ENCODE measurements around the gene FTO. TPM values are rescaled to one million over a fixed set of nuclear protein-coding genes. Genes with fewer than 3 reads are reported as not detected.

The FTO gene
- total and polyA plus RNA-seq, 3 donors from 2014 or later: 32.4 to 64.7 (median 50.3) TPM

- Histone ChIP-seq H3K4me1 (peaks cover 11% of the 10 kb centered on the region), H3K9me3 (no peaks in the 10 kb centered on the region), H3K36me3 (ENCODE audit: low read depth, missing control alignments) (no peaks in the 10 kb centered on the region), H3K27ac (no peak overlapping the region), H3K27me3 (no peaks in the 10 kb centered on the region), H3K4me3 (no peak overlapping the region)
- TF ChIP-seq CTCF (IDR thresholded peaks at IDR 0.05): no peak
- TF ChIP-seq POLR2A (IDR thresholded peaks at IDR 0.05): no peak
- WGBS, 2 donors: 87 to 96% methylated on average over 7 of the region's 7 CpGs
- DNase-seq: no peak
- intact Hi-C loops (cut with DNase I; ENCODE audit: low total_unique reads): no loop called here
These were observed 207.0 kb downstream of the FTO start for GRCh38 chr16:53910990-53911389.

- Histone ChIP-seq H3K36me3 (ENCODE audit: low read depth, missing control alignments) (no peaks in the 10 kb centered on the region), H3K9me3 (no peaks in the 10 kb centered on the region), H3K27ac (no peak overlapping the region), H3K4me3 (no peak overlapping the region), H3K4me1 (peaks cover 11% of the 10 kb centered on the region), H3K27me3 (no peaks in the 10 kb centered on the region)
- 80 to 92% methylated on average over 2 of the region's 2 CpGs for WGBS, 2 donors
- TF ChIP-seq POLR2A (IDR thresholded peaks at IDR 0.05) (no peak), CTCF (IDR thresholded peaks at IDR 0.05) (no peak)
- intact Hi-C loops (cut with DNase I; ENCODE audit: low total_unique reads): no loop called here
- no peak for DNase-seq
These were observed 207.6 kb downstream of the FTO start for GRCh38 chr16:53911513-53911912.

GRCh38 chr16:53912155-53912554 is 208.2 kb downstream of the FTO start:
- no peaks in the 10 kb centered on the region for H3K27me3 ChIP-seq
- TF ChIP-seq POLR2A (IDR thresholded peaks at IDR 0.05) (no peak), CTCF (IDR thresholded peaks at IDR 0.05) (no peak)
- H3K4me1 ChIP-seq: peaks cover 11% of the 10 kb centered on the region
- intact Hi-C loops (cut with DNase I; ENCODE audit: low total_unique reads): no loop called here
- H3K9me3 ChIP-seq: no peaks in the 10 kb centered on the region
- WGBS, 2 donors: 86 to 90% methylated on average over 2 of the region's 2 CpGs
- DNase-seq: no peak
- H3K27ac ChIP-seq: no peak overlapping the region
- no peak overlapping the region for H3K4me3 ChIP-seq
- no peaks in the 10 kb centered on the region for H3K36me3 ChIP-seq (ENCODE audit: low read depth, missing control alignments)

- TF ChIP-seq CTCF (IDR thresholded peaks at IDR 0.05) (no peak), POLR2A (IDR thresholded peaks at IDR 0.05) (no peak)
- Histone ChIP-seq H3K9me3 (no peaks in the 10 kb centered on the region), H3K27ac (peak overlapping the region; percentile 44 to 63), H3K27me3 (no peaks in the 10 kb centered on the region), H3K4me3 (no peak overlapping the region), H3K4me1 (peaks cover 11% of the 10 kb centered on the region), H3K36me3 (ENCODE audit: low read depth, missing control alignments) (no peaks in the 10 kb centered on the region)
- WGBS, 2 donors: 60 to 77% methylated on average over 7 of the region's 7 CpGs
- intact Hi-C loops (cut with DNase I; ENCODE audit: low total_unique reads): no loop called here
- DNase-seq: peak; percentile 82
These were observed 209.3 kb downstream of the FTO start for GRCh38 chr16:53913099-53913870.

- Histone ChIP-seq H3K4me3 (no peak overlapping the region), H3K27me3 (no peaks in the 10 kb centered on the region), H3K9me3 (no peaks in the 10 kb centered on the region), H3K4me1 (peaks cover 11% of the 10 kb centered on the region), H3K27ac (peak overlapping the region; percentile 44 to 63), H3K36me3 (ENCODE audit: low read depth, missing control alignments) (no peaks in the 10 kb centered on the region)
- peak; percentile 27 for DNase-seq
- 45 to 51% methylated on average over 8 to 9 of the region's 9 CpGs for WGBS, 2 donors
- TF ChIP-seq CTCF (IDR thresholded peaks at IDR 0.05) (no peak), POLR2A (IDR thresholded peaks at IDR 0.05) (no peak)
- intact Hi-C loops (cut with DNase I; ENCODE audit: low total_unique reads): no loop called here
These were observed 210.0 kb downstream of the FTO start for GRCh38 chr16:53913920-53914319.

Data from testis (tissue), 3 donors.